ENCODE results near the gene OCEL1.
A peak's percentile ranks its signal among the peaks of the same experiment; 100 is the strongest.

Gene OCEL1

GRCh38 chr19:17240826-17241399 lies 14.9 kb downstream of the OCEL1 start:
- no peak for DNase-seq (ENCODE audit: low read depth)

DNA sequence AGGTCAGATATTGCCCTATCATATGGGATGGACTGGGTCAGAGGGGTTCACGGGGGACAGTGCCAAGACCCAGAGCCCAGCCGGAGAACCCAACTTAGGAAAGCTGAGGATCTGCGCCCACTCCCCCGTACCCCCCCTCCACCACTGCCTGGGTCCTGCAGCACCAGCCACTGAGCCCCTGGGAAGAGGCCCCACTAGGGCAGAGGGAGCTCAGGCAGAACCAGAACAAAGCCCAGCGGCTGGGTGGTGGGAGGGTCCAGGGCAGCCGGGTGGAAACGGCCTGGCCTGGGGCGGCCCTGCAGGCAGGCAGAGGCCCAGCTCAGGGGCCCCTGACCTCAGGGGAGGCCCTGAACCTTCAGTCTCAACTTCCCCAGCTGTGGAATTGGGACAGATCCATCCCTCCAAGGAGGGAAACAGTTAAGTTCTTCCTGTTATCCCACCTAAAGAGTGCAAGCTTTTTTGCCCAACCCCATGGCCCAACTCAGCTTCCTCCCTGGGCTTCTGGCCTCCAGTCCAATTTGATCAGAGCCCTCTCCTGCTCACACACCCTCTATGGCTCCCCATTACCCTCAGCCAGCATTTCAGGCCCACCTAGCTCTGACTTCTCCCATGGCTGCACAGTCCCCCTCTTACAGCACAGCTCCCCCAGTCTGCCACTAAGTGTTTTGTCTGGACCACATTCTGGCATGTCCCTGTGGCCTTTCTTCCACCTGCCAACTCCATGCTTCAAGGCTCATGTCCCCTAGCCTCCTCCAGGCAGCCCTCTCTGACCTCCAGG lies 16.6 kb downstream of the OCEL1 start:
- DNase-seq (ENCODE audit: low read depth) = no peak

GRCh38 chr19:17243211-17243829 lies 17.3 kb downstream of the OCEL1 start:
- no peak for DNase-seq (ENCODE audit: low read depth)

DNA sequence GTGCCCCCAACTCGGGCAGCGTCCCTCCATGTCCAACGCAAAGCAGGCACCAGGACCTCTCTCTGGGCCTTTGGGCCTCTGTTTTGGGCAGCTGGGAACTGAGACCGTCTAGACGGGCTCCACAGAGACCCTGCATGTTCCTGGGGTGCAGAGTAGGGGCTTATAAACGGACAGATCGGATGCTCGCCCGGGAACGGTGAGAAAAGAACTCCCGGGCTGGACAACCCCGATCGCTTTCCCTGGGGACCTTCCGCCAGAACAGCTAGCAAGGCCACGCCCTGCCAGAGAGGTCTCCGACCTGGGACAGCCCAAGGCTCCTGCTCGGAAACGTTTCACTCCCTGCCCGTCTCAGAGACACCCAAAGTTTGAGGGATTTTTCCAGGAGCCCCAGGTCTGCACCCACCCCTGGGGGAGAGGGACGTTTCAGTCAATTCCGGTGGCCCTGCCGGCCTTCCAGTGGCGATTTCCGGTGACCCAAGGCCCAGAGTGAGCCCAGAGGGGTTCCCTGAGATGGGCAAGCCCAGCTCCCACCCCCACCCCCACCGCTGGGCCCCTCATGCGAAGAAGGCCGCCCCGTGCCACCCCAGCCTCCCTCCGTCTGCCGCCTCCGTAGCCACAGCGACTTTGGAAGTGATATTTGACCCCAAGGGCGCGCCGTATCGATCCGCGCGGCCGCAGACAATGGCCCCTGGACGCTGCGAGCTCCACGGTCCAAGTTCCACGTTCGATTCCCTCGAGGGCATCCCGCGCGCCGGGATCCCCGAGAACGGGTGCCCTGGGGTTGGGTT lies 18.0 kb downstream of the OCEL1 start:
- DNase-seq (ENCODE audit: low read depth) = no peak

GRCh38 chr19:17244618-17245534 lies 18.9 kb downstream of the OCEL1 start:
- no peak for DNase-seq (ENCODE audit: low read depth)

- no peak for DNase-seq (ENCODE audit: low read depth)
Observed at GRCh38 chr19:17245535-17245984, 19.5 kb downstream of the OCEL1 start, which contains the start of gene NR2F6. Gene NR2F6 (minus strand): TSS chr19:17245919. CDS start chr19:17245220, 699 bp downstream.

GRCh38 chr19:17246681-17247425 lies 20.8 kb downstream of the OCEL1 start:
- no peak for DNase-seq (ENCODE audit: low read depth)

- no peak for DNase-seq (ENCODE audit: low read depth)
Observed at GRCh38 chr19:17248011-17248776, 22.2 kb downstream of the OCEL1 start.

- DNase-seq (ENCODE audit: low read depth) = no peak
Observed at GRCh38 chr19:17249887-17250548, 24.0 kb downstream of the OCEL1 start.

- no peak for DNase-seq (ENCODE audit: low read depth)
Observed at GRCh38 chr19:17254636-17255035, 28.6 kb downstream of the OCEL1 start.

- no peak for DNase-seq (ENCODE audit: low read depth)
Observed at GRCh38 chr19:17255150-17255621, 29.2 kb downstream of the OCEL1 start.

GRCh38 chr19:17256130-17256529 lies 30.1 kb downstream of the OCEL1 start:
- DNase-seq (ENCODE audit: low read depth) = no peak

DNA sequence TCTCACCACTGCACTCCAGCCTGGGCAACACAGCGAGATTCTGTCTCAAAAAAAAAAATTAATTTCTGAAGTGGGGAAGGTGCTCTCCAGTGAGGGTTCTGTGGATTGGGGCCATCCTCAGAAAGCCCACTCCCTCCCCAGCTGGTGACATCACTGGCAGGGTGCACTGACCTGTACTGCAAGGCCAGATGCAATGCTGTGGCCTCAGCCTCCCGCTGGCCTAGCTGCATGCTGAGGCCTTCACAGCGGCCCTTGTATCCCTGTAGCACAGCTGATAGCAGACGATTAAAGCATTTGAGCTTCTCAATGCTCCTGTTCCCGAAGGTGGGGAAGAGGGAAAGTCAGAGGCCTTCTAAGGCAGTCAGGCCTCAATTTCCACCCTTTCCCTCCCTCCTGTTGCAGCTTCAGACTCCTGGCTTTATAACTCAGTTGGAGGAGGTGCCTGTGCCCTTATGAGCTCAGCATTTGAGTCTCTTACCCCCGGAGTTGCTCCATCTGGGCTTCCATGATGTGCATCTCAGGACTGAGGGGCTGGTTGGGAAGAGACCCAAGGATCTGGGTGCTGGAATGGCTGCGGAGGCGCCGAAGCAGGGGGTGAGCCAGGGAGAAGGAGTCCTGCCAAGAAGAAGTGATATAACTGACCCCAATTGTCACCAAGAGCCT lies 33.2 kb downstream of the OCEL1 start:
- no peak for DNase-seq (ENCODE audit: low read depth)

- no peak for DNase-seq (ENCODE audit: low read depth)
Observed at GRCh38 chr19:17259934-17260333, 33.9 kb downstream of the OCEL1 start.

DNA sequence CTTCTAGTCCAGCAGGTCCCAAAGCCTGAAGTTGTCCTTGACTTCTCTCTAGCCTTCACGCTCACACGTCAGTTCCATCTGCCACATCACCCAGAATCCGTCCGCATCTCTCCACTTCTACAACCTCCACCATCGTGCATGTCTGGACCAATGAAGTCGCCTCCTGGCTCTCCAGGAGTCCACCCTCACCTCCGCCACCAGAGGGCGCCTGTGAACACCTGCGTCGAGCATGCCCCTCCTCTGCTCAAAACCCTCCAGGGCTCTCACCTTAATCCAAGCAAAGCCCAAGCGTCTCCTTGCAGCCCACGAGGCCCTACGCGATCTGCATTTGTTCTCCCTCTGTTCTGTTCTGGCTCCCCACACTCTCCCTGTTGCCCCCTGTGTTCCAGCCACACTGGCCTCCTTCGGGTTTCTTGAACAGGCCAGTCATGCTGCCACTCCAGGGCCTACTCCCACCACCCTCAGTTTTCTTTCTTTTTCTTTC lies 34.9 kb downstream of the OCEL1 start:
- DNase-seq (ENCODE audit: low read depth) = peak; percentile 81

DNA sequence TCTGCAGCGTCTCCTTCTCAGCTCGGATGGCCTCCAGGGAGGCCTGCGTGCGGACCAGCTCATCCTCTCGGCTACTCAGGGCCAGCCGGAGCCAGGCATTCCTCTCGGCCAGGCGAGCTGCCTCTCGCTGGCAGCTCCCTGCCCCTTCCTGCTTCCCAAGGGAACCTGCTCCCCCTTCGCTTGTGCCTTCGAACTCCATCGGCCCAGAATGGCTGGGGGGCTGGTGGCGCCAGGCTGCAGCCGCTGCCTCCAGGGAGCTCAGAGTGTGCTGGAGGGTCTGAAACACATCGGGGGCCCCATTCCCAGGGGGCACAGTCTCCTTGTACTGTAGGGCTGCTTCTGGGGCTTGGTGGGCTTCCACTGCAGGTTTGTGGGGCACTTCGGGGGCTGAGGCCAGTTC lies 36.5 kb downstream of the OCEL1 start:
- no peak for DNase-seq (ENCODE audit: low read depth)

- DNase-seq (ENCODE audit: low read depth) = no peak
Observed at GRCh38 chr19:17263712-17264640, 38.0 kb downstream of the OCEL1 start.

All from stimulated activated CD8-positive, alpha-beta memory T cell treated with anti-CD3 and anti-CD28 coated beads, Interleukin-4, amount 100 ng/mL, for 24 hours (primary cell).